Measurements from ENCODE around the gene ATAD3B.

- TF ChIP-seq CTCF (IDR thresholded peaks at IDR 0.05) (no peak), POLR2A (IDR thresholded peaks at IDR 0.05) (no peak)
Measured at GRCh38 chr1:1426496-1427105, 45.0 kb upstream of the ATAD3B start.

All from esophagus squamous epithelium (tissue), 4 donors.